GM19328 (cell line): ENCODE results near the gene PDE4D.
A peak's percentile ranks its signal among the peaks of the same experiment; 100 is the strongest.

Experiments
- ATAC-seq: cut with Tn5 transposase; IDR thresholded peaks from one replicate; pipeline ENCODE4 v1.9.1; 2021; ENCODE audit warnings: mild to moderate bottlenecking, moderate library complexity; ENCODE audit not compliant: unreplicated experiment

The PDE4D gene

DNA sequence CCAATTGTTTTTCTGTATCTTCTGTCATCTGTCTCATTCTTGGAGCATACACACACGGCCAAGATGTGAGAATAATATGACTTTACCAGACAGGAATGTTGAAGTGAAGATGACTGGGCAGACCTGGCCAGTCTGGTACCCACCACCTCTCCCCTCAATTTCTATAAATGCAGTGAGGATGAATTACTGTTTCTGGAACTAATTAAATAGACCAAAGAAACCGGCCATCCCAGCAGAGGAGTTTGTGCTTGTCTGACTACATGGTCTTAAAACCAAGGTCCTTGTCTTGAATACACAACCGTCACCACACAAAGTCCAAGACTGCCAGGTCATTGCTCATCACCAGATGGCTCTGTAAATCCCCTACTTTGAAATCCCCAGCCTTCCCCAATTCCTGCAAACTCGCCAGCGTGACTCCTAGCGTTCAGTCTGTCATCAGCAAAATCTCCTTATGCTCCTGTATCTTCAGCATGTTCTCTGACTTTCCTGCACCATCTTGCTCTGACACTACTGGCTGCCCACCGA, 147.2 kb downstream of the PDE4D start:
- no peak for ATAC-seq

GRCh38 chr5:59745415-59745863, 148.1 kb downstream of the PDE4D start:
- ATAC-seq = no peak

GRCh38 chr5:59744531-59744992, 149.0 kb downstream of the PDE4D start:
- ATAC-seq = no peak

DNA sequence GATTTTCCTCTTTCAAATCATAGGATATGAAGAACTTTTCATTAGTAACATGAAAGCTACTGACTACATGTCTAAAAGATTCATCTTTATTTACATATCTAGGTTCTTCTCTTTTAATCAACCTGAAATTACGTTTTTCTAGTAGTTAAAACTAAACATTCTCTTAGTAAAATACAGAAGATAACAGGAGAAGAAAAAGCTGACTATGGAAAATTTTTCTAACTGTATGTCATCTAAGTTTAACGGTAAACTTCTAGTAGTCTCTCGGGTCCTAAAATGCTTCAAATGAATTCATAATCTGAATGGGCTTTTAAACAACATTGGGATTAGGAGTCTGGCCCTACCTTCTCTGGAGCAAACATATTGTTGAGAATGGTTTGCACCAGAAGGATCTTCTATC, 151.9 kb downstream of the PDE4D start:
- no peak for ATAC-seq

GRCh38 chr5:59738024-59738423, 155.5 kb downstream of the PDE4D start:
- no peak for ATAC-seq

DNA sequence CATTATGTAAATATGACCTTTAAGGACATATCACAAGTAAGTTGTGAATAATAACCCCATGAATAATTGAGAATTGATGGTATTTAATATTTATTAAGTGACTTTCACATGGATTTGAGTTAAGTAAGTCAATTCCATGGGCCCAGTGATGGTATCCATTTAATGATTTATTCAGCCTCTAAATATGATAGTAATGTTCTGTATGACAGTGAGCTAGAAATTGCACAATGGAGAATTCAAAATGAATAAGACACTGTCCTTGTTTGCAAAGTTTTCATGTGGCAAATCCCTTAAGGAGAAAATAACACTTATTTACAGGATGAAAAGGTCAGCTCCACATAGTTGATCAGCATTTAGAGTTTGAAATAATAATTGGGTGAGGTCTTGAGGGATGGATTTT, 160.7 kb downstream of the PDE4D start:
- ATAC-seq = no peak

GRCh38 chr5:59732301-59732700, 161.2 kb downstream of the PDE4D start:
- no peak for ATAC-seq

DNA sequence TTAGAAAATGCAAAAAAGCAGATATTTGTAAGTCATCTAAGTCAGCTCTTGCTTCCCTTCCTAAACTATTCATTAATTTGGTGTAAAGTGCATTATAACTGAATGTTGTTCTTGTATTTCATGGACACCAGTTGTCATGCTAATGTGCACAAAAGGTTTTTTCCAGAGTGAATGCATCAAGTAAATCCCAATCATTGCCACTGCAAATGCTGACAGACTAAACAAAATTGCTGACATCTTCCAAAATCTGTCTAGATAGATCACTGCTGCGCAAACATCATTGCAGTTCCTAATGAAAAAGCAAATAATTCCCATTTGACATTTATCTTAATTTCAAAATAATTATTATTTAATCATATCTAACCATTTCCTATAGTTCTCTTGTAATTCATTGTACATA, 161.7 kb downstream of the PDE4D start:
- no peak for ATAC-seq

- no peak for ATAC-seq
Observed at GRCh38 chr5:59729820-59730219, 163.7 kb downstream of the PDE4D start.

GRCh38 chr5:59729357-59729756, 164.2 kb downstream of the PDE4D start:
- no peak for ATAC-seq

GRCh38 chr5:59728356-59728755, 165.2 kb downstream of the PDE4D start:
- no peak for ATAC-seq

DNA sequence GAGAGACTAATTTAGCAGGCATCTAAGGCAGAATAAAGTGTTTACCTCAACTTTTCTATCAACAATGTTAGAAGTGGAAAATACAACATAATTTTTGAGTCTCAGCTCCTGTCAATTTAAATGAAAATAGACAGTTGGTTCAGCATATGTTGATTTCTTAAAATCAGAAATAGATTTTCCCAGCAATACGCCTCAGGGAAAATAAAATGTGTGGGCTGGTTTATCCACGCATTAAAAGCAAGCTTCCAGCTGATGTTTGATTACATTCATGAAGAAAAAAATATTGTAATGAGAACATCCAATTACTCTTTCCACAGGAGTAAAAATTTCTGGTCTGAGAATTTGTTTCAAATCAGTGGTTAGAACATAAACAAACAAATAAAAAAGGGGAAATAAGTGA, 166.3 kb downstream of the PDE4D start:
- no peak for ATAC-seq

DNA sequence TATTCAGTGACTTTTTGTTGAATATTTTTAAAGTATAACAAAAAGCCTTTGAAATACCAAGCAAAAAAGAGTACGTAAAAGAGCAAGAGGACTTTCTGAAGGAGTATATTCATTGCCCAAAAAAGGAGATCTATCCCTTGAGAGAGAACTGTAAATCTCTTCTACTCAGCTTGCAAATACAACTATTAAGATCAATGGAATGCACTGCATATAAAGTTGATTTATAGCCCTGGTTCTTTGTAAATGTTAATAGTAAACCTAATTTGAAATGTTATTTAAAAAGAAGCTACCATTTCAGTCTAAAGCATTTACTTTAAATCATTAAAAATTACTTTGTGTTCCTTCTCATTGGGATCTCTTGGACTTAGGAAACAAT, 168.1 kb downstream of the PDE4D start:
- no peak for ATAC-seq

- peak; percentile 83 for ATAC-seq
Observed at GRCh38 chr5:59724482-59725391, 168.8 kb downstream of the PDE4D start.

DNA sequence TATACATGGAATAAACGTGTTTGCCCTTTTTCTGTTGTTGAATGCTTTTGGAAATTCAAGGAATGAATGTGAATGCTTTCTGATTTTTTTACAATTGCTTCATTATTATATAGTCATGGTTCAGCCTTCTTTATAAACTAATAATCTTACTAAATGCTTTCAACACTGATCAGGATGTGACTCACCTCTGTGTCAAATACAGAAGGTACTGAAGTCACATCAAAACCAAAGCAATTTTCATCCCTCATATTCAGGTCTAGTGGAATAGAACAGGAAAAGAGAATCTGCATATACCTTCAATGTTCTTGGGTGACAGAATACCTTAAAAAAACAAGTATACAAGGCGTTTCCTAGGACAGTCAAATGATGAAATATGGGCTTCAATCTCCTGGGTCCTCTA, 170.7 kb downstream of the PDE4D start:
- ATAC-seq = no peak

- no peak for ATAC-seq
Observed at GRCh38 chr5:59721741-59722140, 171.8 kb downstream of the PDE4D start.

DNA sequence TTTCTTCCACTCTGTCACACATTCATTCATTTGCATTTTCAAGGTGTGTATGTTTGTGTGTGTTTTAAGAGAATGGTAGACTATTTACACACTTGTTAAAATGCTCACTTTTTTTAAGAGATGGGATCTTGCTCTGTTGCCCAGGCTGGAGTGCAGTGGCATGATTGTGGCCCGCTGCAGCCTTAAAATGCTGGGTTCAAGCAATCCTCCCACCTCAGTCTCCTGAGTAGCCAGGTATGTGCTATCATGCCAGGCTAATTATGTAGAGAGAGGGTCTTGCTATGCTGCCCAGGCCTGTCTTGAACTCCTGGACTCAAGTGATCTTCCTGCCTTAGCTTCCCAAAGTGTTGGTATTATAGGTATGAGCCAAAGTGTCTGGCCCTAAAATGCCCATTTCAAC, 173.5 kb downstream of the PDE4D start:
- no peak for ATAC-seq

DNA sequence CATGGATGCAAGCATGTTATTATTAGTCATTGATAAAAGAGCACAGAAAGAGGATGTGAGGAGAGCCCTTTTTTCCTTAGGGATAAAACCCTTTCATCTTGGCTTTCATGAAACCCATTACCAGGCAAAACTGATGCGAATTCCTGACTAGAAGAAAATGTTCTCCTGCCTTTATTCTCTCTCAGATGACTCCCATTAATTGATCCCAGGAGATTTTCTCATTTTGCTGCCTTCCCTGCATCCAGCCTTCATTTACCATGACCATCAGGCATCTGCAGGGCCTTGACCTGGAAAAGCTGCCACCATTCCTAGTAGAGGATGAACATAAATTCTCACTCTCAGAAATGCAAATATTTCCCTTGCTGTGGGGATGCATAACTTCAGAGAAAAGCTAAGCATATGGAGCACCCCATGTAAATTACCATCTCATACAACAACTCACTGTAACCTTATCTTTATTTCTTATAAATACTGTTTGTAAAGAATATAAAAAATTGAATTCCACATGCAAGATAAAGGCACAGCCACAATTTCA, 176.5 kb downstream of the PDE4D start:
- no peak for ATAC-seq

GRCh38 chr5:59716029-59716428, 177.5 kb downstream of the PDE4D start:
- ATAC-seq = no peak

DNA sequence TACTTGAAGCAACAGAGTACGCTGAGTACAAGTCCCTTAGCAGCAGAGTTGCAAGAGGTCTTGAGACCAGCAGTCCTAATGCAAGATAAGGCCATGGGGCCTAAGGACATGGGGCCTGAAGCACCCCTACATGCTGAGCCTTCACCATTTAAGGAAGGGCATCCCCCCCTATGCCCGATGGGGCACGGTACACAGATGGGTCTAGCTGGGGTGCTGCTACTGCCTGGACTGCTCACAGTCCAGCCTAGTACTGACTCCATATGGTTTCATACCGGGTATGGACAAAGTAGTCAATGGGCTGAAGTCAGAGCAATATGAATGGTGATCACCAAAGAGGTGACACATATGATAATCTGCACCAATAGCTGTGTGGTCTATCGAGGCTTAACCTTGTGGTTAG, 178.3 kb downstream of the PDE4D start:
- no peak for ATAC-seq

- no peak for ATAC-seq
Observed at GRCh38 chr5:59713498-59713844, 180.1 kb downstream of the PDE4D start.

GRCh38 chr5:59712836-59713497, 180.6 kb downstream of the PDE4D start:
- no peak for ATAC-seq
